Measurements from ENCODE around the gene XRN2. TPM values are rescaled to one million over a fixed set of nuclear protein-coding genes. Genes with fewer than 3 reads are reported as not detected.
A peak's percentile ranks its signal among the peaks of the same experiment; 100 is the strongest.

XRN2 gene
- total RNA-seq, 1 donor: 125 TPM

DNA sequence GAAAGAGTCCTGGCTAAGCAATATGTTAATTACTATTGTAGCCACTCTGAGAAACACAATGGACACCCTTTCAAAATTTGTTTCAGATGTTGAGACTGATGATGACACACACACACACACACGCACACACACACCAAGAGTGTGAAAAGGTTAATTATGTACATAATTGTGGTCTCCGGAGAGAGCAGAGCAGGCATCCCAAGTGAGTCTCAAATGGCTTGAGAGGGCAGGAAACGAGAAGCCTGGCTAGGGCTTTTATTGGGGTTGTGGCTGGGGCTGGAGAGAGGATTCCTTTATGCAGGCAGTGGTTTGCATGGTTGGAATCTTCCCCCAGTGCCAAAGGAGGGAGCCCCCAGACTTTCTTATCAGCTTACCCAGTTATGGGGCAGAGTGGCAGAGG lies 132.4 kb downstream of the XRN2 start:
- peak overlapping the region; percentile 38 for H2AFZ ChIP-seq (ENCODE audit: low read length)
- H3K9me3 ChIP-seq (ENCODE audit: low read depth, low read length): no peaks in the 10 kb centered on the region
- H3K27me3 ChIP-seq (ENCODE audit: insufficient read depth, low read length): no peaks in the 10 kb centered on the region
- TF ChIP-seq, protein P1, sequence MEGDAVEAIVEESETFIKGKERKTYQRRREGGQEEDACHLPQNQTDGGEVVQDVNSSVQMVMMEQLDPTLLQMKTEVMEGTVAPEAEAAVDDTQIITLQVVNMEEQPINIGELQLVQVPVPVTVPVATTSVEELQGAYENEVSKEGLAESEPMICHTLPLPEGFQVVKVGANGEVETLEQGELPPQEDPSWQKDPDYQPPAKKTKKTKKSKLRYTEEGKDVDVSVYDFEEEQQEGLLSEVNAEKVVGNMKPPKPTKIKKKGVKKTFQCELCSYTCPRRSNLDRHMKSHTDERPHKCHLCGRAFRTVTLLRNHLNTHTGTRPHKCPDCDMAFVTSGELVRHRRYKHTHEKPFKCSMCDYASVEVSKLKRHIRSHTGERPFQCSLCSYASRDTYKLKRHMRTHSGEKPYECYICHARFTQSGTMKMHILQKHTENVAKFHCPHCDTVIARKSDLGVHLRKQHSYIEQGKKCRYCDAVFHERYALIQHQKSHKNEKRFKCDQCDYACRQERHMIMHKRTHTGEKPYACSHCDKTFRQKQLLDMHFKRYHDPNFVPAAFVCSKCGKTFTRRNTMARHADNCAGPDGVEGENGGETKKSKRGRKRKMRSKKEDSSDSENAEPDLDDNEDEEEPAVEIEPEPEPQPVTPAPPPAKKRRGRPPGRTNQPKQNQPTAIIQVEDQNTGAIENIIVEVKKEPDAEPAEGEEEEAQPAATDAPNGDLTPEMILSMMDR (IDR thresholded peaks at IDR 0.05; ENCODE audit: extremely low read depth, low read depth, low read length): no peak
- DNase-seq (ENCODE audit: insufficient read length, low spot score, missing footprints): no peak
- peaks cover 30% of the 10 kb centered on the region for H3K4me1 ChIP-seq (ENCODE audit: insufficient read depth, low read length)
- no peak overlapping the region for H3K4me3 ChIP-seq (ENCODE audit: insufficient read depth, low read length)
- H3K79me2 ChIP-seq (ENCODE audit: insufficient read depth, low read length): no peaks in the 10 kb centered on the region
- H4K20me1 ChIP-seq (ENCODE audit: insufficient read depth, low read length): no peaks in the 10 kb centered on the region
- peak overlapping the region; percentile 81 for H3K27ac ChIP-seq (ENCODE audit: low read depth, low read length)
- H3K4me2 ChIP-seq (ENCODE audit: insufficient read depth, low read length): peak overlapping the region; percentile 15
- no peaks in the 10 kb centered on the region for H3K36me3 ChIP-seq (ENCODE audit: insufficient read depth, low read length)

DNA sequence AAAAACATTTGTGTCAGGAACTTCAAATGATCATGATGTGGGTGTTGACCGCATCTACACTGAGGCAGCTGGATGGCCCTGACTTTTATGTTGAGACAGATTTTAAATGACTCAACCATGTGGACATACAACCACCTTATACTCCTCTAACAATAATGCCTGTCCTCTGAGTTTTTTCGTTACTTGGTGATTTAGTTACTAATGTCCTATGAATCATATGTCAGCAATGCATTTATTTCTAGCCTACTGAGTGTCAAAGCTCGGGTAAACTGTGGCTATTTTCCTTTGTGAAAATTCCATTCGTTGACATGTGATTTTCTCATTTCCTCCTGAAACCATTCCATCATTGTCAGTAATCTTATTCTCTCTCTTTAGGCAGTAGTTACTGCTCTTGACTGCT lies 133.1 kb downstream of the XRN2 start:
- Histone ChIP-seq H3K9me3 (ENCODE audit: low read depth, low read length) (no peaks in the 10 kb centered on the region), H3K4me1 (ENCODE audit: insufficient read depth, low read length) (peaks cover 30% of the 10 kb centered on the region), H4K20me1 (ENCODE audit: insufficient read depth, low read length) (no peaks in the 10 kb centered on the region), H3K79me2 (ENCODE audit: insufficient read depth, low read length) (no peaks in the 10 kb centered on the region), H3K27ac (ENCODE audit: low read depth, low read length) (peak overlapping the region; percentile 81), H3K27me3 (ENCODE audit: insufficient read depth, low read length) (no peaks in the 10 kb centered on the region), H3K4me2 (ENCODE audit: insufficient read depth, low read length) (peak overlapping the region; percentile 59), H3K4me3 (ENCODE audit: insufficient read depth, low read length) (no peak overlapping the region), H3K36me3 (ENCODE audit: insufficient read depth, low read length) (no peaks in the 10 kb centered on the region), H2AFZ (ENCODE audit: low read length) (no peak overlapping the region)
- peak; percentile 91 for DNase-seq (ENCODE audit: insufficient read length, low spot score, missing footprints)
- TF ChIP-seq, protein P1 (IDR thresholded peaks at IDR 0.05; ENCODE audit: extremely low read depth, low read depth, low read length): no peak

DNA sequence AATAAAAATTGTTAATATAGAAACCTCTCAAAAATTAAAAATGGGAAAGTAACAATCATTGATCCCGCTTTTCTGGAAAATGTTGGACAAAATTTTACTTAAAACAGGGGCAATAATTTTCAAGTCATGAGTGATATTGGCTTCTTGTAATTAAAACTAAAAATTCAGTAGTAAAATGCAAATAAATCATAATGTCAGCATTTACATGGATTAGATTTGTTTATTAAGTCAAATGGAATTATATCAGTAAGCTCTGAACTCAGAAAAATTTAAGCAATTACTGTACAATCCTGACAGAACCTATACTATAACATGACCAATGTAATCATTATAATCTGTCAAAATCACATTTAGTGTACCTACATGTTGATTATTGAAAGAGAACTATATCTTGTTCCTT lies 134.1 kb downstream of the XRN2 start:
- Histone ChIP-seq H3K79me2 (ENCODE audit: insufficient read depth, low read length) (no peaks in the 10 kb centered on the region), H3K27me3 (ENCODE audit: insufficient read depth, low read length) (peaks cover 3% of the 10 kb centered on the region), H3K36me3 (ENCODE audit: insufficient read depth, low read length) (no peaks in the 10 kb centered on the region), H3K4me3 (ENCODE audit: insufficient read depth, low read length) (no peak overlapping the region), H2AFZ (ENCODE audit: low read length) (no peak overlapping the region), H3K4me1 (ENCODE audit: insufficient read depth, low read length) (peaks cover 30% of the 10 kb centered on the region), H3K9me3 (ENCODE audit: low read depth, low read length) (no peaks in the 10 kb centered on the region), H3K4me2 (ENCODE audit: insufficient read depth, low read length) (peak overlapping the region; percentile 59), H4K20me1 (ENCODE audit: insufficient read depth, low read length) (no peaks in the 10 kb centered on the region), H3K27ac (ENCODE audit: low read depth, low read length) (peak overlapping the region; percentile 62)
- TF ChIP-seq, protein P1 (IDR thresholded peaks at IDR 0.05; ENCODE audit: extremely low read depth, low read depth, low read length): no peak
- DNase-seq (ENCODE audit: insufficient read length, low spot score, missing footprints): no peak

DNA sequence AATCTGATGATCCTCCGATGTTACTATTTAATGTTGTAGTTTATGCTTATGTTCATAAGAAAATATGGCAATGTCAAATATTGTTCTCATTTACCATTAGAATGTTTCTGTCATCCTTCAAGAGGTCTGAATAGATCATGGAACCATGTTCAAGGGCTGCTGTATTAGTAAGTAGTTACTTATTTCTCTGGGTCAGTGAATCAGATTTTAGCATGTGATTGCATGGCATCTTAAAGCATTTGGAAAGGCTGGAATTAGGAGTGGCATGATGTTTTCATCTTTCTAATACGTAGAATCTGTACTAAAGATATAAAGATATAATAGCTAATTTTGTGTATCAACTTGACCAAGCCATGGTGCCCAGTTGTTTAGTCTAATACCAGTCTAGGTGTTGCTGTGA lies 134.7 kb downstream of the XRN2 start:
- H3K4me3 ChIP-seq (ENCODE audit: insufficient read depth, low read length): no peak overlapping the region
- H3K4me2 ChIP-seq (ENCODE audit: insufficient read depth, low read length): no peak overlapping the region
- no peaks in the 10 kb centered on the region for H4K20me1 ChIP-seq (ENCODE audit: insufficient read depth, low read length)
- H3K36me3 ChIP-seq (ENCODE audit: insufficient read depth, low read length): no peaks in the 10 kb centered on the region
- DNase-seq (ENCODE audit: insufficient read length, low spot score, missing footprints): no peak
- peaks cover 3% of the 10 kb centered on the region for H3K27me3 ChIP-seq (ENCODE audit: insufficient read depth, low read length)
- peaks cover 30% of the 10 kb centered on the region for H3K4me1 ChIP-seq (ENCODE audit: insufficient read depth, low read length)
- H2AFZ ChIP-seq (ENCODE audit: low read length): no peak overlapping the region
- TF ChIP-seq, protein P1 (IDR thresholded peaks at IDR 0.05; ENCODE audit: extremely low read depth, low read depth, low read length): no peak
- no peak overlapping the region for H3K27ac ChIP-seq (ENCODE audit: low read depth, low read length)
- H3K79me2 ChIP-seq (ENCODE audit: insufficient read depth, low read length): no peaks in the 10 kb centered on the region
- no peaks in the 10 kb centered on the region for H3K9me3 ChIP-seq (ENCODE audit: low read depth, low read length)

Small RNAs within 50 kb of the gene (small RNA-seq; reads per million reads assigned to genes)
- gene RN7SKP140: not detected

Other genes with a start within 250 kb of the XRN2 start
- not detected in 2 replicates for gene LINC00237, start 197.0 kb upstream of the XRN2 start, total RNA-seq
- gene KIZ, start 177.2 kb upstream of the XRN2 start, total RNA-seq: 40.1 and 40.5 TPM in 2 replicates
- not detected in 2 replicates for gene NKX2-4, start 94.2 kb downstream of the XRN2 start, total RNA-seq
- gene NKX2-2, start 210.7 kb downstream of the XRN2 start, total RNA-seq: under 0.01 TPM in 1 of 2 replicates, not detected in the other

All from osteoblast (primary cell).